Stimulated activated CD8-positive, alpha-beta memory T cell treated with anti-CD3 and anti-CD28 coated beads, Interleukin-4, amount 100 ng/mL, for 48 hours (primary cell): ENCODE measurements around the gene KREMEN2.

Experiments
- DNase-seq: peaks from one replicate; pipeline ENCODE4 v3.0.0-alpha.2; 2020

Gene KREMEN2

DNA sequence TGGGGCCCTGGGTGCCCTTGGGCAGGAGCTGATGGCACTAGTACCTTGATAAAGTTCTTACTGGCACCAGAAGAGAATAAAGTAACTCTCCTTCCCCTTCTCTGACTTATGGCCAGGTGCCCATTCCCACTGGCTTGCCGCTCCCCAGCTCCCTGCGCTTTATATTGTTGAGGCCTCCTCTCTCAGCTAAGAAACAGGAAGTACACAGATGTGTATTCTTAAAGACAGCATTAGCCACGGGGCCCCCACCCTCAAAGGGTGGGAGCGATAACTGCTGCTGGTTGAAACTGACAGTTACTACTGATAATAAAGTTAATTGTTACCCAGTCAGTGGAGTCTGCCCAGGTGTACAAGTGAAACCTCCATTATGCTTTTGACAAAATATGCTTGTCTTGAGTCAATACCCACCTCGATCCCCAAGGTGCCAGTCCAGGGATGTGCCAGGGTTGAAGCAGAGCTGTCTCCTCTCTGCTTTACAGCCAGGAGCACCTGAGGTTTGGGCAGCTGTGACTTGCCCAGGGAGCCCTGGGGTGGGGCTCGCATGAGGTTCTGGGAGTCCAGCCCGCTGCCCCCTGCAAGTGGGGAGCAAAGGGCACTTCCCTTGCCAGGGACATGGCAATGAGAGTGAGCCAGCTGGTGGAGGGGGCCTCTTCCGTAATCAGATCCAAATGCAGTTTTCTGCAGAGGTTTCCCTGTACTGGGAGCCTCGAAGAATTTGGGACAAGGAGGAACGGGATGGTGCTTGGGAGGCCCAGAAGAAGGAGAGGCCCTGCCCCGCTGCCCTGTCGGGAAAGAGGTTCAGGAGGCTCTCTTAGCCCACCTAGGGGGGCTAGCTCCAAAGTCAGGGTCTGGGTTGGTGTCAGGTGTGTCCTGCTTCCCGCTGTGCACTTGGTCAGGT lies 43.2 kb downstream of the KREMEN2 start:
- no peak for DNase-seq

DNA sequence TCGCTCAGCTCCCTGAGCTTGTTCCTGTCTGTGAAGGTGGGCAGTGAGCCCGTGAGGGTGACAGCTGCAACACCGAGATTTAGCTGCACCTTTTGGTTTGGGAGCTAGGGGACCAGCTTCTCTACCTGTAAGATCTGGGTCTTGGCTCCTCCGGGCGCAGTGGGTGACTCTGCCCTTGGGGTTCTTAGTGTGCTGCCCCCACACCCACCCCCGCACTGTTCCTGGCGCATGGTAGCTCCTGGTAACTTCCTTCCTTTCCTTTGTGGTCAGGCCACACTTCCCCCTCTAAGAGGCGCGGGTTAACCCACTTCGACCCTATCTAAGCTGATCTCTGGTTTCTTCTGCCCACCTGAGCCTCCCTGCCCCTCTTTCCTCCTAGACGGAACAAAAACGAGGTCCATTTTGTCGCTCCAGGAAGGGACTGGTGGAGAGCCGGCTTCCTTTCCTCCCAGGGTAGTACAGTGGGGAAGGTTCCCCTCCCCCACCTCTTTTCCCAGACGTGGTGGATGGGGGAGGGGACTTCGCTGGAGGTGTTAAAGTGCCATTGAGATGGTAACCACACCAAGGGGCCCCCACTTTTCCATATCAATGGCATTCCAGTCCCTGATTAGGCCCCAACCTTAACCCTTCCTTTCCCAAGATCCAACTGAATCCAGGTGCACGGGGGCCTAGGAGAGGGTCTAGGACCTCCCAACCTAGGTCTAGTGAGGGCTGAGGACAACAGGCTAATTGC lies 44.0 kb downstream of the KREMEN2 start:
- DNase-seq, result no peak

DNA sequence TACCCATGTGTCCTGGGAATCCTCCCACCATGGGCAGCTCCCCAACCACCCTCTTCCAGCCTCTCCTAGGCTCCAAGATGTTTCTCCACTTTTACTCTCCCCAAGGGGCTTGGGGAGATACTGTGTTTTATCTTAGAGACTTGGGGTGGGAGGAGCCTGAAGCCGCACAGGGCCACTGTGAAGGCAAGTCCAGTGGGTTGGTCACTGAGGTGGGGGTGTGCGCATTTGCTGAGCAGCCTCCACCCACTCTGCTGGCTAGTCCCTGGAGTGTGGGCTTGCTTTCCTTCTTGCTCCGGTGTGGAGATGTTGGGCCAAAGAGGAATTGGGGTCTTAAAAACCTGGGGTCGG lies 44.6 kb downstream of the KREMEN2 start:
- DNase-seq, result no peak

DNA sequence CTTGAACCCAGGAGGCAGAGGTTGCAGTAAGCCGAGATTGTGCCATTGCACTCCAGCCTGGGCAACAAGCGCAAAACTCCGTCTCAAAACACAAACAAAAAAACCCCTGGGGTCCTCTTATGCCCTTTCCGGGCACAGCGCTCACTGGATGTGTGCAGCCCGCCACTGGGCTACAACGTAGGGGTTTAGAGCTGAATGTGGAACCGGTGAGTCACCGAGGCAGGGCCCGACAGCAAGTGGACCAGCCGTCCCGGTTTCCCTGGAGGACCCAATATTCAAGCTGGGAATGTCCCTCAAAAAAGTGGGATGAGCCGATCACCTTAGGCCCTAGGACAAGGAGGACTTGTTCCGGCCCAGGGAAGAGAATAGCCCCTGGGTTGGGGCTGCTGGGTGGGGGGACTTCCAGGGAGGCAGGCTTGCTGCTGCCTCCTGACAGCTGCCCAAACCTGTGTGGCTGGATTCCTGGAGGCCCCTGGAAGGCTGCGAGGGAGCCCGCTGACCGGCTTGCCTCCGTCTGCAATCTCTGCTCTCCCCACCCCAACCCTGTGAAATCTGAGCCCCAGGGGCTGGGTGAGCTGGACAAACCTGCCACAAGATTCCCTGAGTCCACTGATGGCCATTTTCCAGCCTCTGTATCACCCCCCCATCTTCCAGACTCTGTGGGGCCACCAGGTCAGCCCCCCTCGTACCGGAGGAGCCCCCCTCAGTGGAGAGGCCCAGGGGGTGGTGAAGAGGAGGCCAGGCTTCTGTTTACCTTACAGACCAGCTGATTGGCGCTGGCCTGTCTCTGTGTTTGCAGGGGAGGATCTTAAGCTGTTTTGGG lies 45.7 kb downstream of the KREMEN2 start:
- DNase-seq, result no peak

DNA sequence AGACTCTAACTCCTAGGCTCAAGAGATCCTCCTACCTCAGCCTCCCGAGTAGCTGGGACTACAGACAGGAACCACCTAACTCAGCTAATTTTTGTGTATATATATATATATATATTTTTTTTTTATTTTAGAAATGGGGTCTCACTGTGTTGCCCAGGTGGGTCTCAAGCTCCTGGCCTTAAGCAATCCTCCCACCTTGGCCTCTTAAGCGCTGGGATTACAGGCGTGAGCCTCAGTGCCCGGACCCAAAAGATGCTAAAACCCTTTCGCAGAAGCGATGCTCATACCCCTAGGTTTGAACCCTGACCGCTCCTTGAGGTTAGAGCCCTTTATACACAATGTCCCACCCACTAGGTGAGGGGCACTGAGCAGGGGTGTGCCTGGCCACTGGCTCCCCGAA lies 46.4 kb downstream of the KREMEN2 start:
- DNase-seq, result no peak

DNA sequence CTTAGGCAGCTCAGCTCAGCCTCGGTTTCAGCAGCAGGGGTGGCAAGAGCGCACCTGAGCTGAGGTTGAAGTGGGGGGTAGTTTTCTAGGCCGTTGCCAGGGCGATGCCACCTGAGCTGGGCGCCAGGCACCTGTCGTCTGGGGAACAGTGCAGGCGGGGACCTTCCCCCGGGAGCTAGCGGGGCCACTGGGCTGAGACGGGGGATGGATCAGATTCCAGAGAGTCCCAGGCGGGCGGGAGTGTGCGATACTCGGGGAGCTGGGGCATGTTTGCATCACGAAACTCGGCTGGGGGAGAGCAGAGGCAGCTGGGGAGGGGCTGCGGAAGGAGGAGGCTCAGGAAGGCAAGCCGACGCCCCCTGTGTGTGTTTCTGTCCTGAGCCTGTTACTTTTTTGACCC lies 48.2 kb downstream of the KREMEN2 start:
- no peak for DNase-seq

DNA sequence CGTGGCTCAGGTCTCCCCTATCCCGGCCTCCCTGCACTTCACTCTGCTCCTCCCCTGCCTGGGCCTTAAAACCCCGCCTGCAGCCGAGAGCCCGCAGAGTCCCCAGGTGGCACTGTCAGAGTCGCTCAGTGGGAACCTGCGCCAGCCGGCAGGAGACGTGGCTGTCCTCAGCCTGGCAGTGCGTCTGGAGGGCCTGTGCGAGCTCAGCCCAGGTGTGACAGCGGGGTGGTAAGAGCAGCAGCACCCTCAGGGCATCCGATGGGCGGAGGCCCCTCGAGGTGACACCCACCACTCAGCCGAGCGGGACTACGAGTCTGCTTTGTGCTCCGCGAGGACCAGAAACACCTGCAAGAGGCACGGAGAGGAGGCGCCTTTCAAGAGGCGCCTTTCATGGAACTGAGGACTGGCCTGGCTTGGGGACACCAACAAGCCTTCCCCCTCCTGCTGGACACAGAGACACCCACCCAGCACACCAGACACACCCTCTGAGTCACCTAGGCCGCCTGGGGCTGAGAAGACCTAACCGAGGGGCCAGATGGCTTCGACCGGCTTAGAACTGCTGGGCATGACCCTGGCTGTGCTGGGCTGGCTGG lies 48.8 kb downstream of the KREMEN2 start, which contains the start of gene CLDN9:
Gene CLDN9, plus strand, starts transcription at position 96 of the 593 bp plus-strand sequence. Its CDS starts 440 bp downstream, at position 536.
- no peak for DNase-seq

DNA sequence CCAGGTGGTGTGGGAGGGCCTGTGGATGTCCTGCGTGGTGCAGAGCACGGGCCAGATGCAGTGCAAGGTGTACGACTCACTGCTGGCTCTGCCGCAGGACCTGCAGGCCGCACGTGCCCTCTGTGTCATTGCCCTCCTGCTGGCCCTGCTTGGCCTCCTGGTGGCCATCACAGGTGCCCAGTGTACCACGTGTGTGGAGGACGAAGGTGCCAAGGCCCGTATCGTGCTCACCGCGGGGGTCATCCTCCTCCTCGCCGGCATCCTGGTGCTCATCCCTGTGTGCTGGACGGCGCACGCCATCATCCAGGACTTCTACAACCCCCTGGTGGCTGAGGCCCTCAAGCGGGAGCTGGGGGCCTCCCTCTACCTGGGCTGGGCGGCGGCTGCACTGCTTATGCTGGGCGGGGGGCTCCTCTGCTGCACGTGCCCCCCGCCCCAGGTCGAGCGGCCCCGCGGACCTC lies 49.4 kb downstream of the KREMEN2 start:
- DNase-seq, result no peak

DNA sequence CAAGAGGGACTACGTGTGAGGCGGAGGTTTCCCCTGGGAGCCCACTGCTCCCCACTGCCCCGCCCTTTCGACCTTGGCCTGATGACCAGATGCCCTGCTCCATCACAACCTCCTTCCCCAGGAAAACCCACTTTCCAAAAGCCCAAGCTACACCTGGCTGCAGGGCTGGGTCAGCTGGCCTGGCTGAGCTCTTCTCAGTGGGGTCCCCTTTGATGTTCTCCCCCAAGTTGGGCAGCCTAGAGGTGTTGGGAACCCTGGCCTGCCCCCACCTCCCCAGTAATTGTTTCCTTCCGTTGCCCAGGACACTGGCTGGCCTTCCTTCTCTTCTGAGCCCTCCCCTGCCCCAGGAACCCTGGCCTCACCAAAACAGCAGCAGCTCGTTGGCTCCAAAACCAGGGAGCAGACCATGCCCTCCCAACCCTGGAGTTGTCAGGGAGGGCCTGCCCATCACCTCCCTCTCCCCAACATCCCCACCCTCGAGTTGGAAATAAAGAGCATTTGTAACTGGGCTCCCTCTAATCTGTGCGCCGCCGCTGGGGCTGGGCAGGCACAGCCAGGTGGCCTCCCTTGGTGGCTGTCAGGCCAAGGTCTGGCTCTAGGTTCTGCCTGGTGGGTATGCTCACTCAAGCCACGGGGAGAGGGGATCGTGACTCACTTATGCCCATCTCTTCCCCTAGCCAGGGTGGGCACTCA lies 50.1 kb downstream of the KREMEN2 start:
- no peak for DNase-seq

DNA sequence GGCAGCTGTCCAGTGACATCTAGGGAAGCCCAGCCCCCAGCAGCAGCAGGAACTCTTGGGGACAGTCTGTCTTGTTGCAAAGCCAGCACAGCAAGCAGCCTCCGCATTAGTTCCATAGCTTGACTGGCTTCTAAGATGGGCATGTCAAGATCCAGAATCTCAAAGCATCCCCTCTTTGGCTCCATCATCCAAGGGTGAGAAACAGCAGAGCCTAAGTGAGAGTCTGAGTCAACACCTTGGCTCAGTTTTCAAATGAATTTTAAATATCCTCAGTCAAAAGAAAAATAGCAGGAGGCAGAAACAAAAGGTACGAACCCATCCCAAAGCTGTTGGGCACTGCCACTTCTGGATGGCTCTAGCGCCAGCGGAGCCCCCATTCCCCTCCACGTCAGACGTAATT lies 50.9 kb downstream of the KREMEN2 start:
- DNase-seq, result no peak

DNA sequence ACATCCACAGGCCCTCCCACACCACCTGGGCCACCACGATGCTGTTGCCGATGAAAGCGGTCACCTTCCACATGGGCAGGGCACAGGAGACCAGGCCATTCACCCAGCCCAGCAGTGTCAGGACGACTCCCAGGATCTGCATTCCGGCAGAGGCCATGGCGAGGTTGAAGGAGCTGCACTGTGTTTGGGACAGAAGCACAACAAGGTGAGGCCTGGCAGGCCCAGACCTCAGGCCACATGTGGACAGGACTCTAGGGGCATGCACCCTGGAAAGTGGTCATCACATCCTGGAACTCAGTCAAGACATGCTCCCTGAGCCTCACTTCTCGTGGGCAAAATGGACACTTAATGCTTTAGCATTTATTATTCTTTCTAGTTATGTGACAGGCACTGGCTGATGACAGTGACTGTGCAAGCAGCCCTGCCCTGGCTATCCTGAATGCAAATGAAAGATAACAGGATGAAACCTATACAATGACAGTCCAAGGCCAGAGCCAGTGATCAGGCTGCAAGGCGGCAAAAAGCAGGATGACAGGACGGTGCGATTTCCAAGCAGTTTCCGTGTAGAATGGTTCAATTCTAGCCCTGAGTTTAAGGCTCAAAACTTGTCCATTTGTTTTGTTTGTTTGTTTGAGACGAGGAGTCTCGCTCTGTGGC lies 51.9 kb downstream of the KREMEN2 start:
- no peak for DNase-seq

DNA sequence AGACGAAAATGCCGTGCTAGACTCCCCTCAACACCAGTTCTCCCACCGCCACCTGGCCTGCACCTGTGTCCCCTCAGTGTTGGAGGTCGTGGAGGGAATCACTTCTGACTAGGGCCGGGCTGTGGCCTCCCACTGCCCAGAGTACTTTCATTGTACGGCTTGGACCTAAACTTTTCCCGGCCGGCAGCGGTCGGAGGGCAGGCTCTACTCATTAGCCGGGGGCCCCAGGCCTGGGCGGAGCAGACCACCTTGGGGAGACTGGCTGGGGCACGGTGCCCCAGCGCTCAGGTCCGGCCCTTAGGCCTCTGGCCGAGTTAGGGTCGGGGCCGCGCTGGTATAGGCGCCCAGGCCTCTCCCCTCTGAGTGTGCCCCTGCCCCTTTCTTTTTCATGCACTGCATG lies 53.3 kb downstream of the KREMEN2 start:
- DNase-seq, result no peak
